T-helper 2 cell treated with Interferon-gamma antibody and Interleukin-4, amounts not matched to agents 5 μg/mL and 100 μg/mL, for 36 hours (primary cell): ENCODE measurements around the gene ATP1A4.

ENCODE experiments used
- DNase-seq: peaks from one replicate; pipeline ENCODE4 v3.0.0; 2021; ENCODE audit warnings: low spot score
- H3K27ac Mint-ChIP-seq: one replicate; pipeline ENCODE4 v1.8.0; 2021; ENCODE audit warnings: mild to moderate bottlenecking, mixed read lengths
- H3K27me3 Mint-ChIP-seq: one replicate; pipeline ENCODE4 v1.8.0; 2021; ENCODE audit warnings: low read depth, mixed read lengths
- H3K36me3 Mint-ChIP-seq: one replicate; pipeline ENCODE4 v1.8.0; 2021; ENCODE audit warnings: low read depth, mixed read lengths
- H3K4me1 Mint-ChIP-seq: one replicate; pipeline ENCODE4 v1.8.0; 2021; ENCODE audit warnings: low read depth, mixed read lengths
- H3K4me3 Mint-ChIP-seq: one replicate; pipeline ENCODE4 v1.8.0; 2022; ENCODE audit warnings: mild to moderate bottlenecking, moderate library complexity, mixed read lengths
- H3K9me3 Mint-ChIP-seq: one replicate; pipeline ENCODE4 v1.8.0; 2021; ENCODE audit warnings: mixed read lengths

The ATP1A4 gene

DNA sequence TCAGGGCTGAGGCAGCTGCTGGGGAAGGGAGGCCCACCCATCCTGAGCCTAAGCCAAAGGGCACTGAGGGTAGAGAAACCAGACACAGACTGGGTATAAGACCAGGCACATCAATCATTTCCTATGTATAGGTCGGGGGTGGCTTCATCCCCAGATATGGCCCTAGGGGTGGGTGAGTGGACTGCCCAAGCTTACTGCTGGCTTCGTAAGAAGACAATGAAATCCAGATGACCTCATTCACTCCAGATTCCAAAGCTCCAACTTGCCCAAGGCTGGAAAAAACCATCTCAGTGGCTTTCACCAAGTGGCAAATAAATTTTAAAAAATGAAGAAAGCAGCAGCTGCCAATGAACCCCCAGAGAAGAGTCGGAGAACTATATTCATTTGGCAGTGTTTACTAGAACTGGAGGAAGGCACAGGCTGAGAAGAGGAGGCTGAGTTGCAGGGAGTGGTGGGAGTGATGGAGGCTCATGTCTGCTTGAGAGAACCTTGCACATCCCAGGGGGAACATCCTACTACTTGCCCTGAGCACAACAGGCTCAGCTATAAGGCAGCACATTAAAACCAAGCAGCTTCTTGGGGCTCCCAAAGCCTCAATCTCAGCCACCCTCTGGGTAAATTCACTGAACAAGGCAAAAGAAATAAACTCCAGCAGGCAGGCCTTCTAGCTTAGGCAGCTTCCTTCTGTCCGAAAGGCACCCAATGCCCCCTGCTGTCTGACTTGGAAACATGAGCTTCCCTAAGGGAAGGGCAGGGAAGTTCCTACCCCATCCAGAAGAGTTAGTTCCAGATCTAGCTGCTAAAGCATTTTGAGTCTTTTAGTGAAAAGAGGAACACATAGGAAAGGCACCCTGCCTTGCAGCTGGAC, 67.9 kb downstream of the ATP1A4 start:
- H3K9me3 Mint-ChIP-seq = no peaks in the 10 kb centered on the region
- no peak for DNase-seq
- peaks cover 43% of the 10 kb centered on the region for H3K36me3 Mint-ChIP-seq
- H3K27ac Mint-ChIP-seq = no peak overlapping the region
- H3K27me3 Mint-ChIP-seq = no peaks in the 10 kb centered on the region
- no peaks in the 10 kb centered on the region for H3K4me1 Mint-ChIP-seq
- no peak overlapping the region for H3K4me3 Mint-ChIP-seq

DNA sequence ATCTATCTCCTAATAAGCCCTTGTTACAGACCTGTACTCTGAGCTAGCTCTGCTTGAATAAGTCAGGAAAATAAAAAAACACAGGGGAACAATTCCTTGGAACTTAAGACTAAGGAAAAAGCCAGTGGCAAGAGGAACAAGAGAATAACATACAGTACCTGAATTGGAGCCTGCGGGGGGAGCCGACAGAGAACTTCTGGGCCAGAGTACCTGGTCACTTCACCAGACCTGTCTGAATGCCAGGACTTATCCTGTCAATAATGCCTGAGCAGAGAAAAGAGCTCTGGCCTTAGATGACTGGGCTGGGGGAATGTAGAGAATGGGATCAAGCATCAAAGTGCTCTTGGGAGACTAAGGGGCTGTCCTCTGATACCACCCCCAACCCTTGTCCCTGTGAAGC, 68.9 kb downstream of the ATP1A4 start:
- H3K4me1 Mint-ChIP-seq = no peaks in the 10 kb centered on the region
- H3K27ac Mint-ChIP-seq = no peak overlapping the region
- H3K27me3 Mint-ChIP-seq = no peaks in the 10 kb centered on the region
- peaks cover 44% of the 10 kb centered on the region for H3K36me3 Mint-ChIP-seq
- no peak for DNase-seq
- no peaks in the 10 kb centered on the region for H3K9me3 Mint-ChIP-seq
- no peak overlapping the region for H3K4me3 Mint-ChIP-seq

DNA sequence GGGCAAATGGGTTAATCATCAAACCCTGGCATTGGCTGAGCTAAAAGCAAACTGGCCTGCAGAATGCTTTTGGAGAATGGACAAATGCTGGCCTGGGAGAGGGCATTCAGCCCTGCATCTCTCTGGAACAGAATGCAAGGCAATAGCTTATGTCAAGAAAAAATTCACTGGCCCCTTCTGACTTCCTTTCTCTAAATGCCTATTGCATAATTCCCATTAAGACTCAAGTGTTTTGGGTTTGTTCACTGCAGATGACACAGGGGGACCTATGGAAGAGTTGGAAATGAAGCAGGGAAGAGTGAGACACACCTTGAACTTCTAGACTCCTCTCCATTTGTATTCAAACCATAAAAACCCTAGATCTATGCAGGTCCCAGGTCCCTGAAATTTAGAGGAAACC, 69.7 kb downstream of the ATP1A4 start:
- peaks cover 40% of the 10 kb centered on the region for H3K36me3 Mint-ChIP-seq
- no peaks in the 10 kb centered on the region for H3K27me3 Mint-ChIP-seq
- DNase-seq = no peak
- H3K27ac Mint-ChIP-seq = no peak overlapping the region
- H3K4me3 Mint-ChIP-seq = no peak overlapping the region
- H3K4me1 Mint-ChIP-seq = no peaks in the 10 kb centered on the region
- no peaks in the 10 kb centered on the region for H3K9me3 Mint-ChIP-seq

DNA sequence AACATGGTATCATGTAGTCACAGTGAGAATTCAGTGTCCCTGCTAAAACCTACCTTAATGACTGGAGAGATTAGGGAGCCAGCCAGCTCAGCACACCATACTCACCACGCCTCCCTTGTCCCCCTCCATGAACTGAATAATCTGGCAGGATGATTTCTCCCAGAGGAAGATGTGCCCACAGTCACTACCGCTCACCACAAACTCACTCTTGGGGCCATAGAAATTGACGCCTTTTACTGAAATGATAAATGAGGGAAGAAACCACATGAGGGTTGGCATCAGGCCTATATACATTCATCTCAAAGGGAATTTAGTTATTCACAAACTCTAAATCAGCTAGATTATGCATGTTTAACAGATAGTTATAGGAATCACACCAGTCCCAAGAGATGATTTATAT, 71.1 kb downstream of the ATP1A4 start:
- no peak overlapping the region for H3K27ac Mint-ChIP-seq
- peaks cover 41% of the 10 kb centered on the region for H3K36me3 Mint-ChIP-seq
- no peak overlapping the region for H3K4me3 Mint-ChIP-seq
- no peaks in the 10 kb centered on the region for H3K9me3 Mint-ChIP-seq
- H3K27me3 Mint-ChIP-seq = no peaks in the 10 kb centered on the region
- H3K4me1 Mint-ChIP-seq = no peaks in the 10 kb centered on the region
- DNase-seq = no peak

DNA sequence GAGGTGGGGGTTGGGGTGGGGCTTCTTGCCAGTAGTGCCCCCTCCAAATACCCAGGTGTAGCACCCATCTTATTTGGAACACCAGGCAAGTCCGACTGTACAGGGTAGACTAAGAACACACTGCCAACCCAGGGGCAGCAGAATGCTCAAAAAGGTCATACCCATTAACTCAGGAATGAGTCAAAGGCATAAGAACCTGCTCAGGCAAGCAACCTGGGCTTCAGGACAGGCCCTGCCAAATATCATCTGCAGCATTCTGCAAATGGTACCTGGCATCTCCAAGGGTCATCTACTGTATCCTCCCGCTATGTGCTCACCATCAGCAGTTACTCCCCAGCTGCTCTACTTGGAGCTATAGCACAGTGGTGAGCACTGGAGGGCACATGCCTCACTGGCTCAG, 73.2 kb downstream of the ATP1A4 start:
- H3K4me3 Mint-ChIP-seq = no peak overlapping the region
- no peaks in the 10 kb centered on the region for H3K9me3 Mint-ChIP-seq
- H3K27me3 Mint-ChIP-seq = no peaks in the 10 kb centered on the region
- no peak for DNase-seq
- H3K36me3 Mint-ChIP-seq = peaks cover 47% of the 10 kb centered on the region
- H3K27ac Mint-ChIP-seq = no peak overlapping the region
- no peaks in the 10 kb centered on the region for H3K4me1 Mint-ChIP-seq

DNA sequence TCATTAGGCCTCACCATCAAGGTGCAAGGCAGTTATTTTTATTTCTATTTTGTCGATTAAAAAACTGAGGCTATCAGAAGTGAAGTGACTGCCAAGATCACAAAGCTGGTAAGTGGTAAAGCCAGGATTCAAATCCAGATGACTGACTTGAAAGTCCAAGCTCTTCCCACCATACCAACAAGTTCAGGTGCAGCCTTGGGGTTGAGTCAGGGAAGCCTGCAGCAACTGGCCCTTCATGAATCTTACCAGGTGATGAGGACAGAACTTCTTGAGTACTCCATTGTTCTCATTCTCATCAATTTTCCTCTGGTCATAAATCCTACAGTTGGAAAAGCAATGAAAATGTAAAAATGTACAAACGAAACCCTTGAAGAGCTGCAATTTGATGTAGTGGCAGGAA, 73.9 kb downstream of the ATP1A4 start:
- H3K9me3 Mint-ChIP-seq = no peaks in the 10 kb centered on the region
- DNase-seq = no peak
- no peak overlapping the region for H3K27ac Mint-ChIP-seq
- H3K36me3 Mint-ChIP-seq = peaks cover 48% of the 10 kb centered on the region
- H3K4me3 Mint-ChIP-seq = no peak overlapping the region
- no peaks in the 10 kb centered on the region for H3K27me3 Mint-ChIP-seq
- no peaks in the 10 kb centered on the region for H3K4me1 Mint-ChIP-seq

DNA sequence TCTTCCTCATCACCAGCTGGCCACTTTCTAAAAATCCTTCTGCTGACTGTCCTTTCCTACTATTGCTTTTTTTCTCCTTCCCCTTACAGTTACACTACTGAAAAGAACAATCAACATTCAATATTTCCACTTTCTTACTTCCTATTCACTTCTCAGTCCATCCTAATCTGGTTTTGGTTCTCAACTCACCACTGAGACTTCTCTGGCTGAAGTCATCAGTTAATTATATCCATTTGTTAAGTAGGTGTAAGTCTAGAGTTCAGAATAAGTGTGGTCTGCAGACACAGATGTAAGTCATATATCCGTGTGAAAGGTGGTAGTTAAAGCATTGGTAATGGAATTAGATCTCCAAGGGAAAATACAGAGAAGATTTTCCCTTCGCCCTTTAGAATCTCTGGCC, 75.2 kb downstream of the ATP1A4 start:
- no peaks in the 10 kb centered on the region for H3K4me1 Mint-ChIP-seq
- no peaks in the 10 kb centered on the region for H3K9me3 Mint-ChIP-seq
- no peaks in the 10 kb centered on the region for H3K27me3 Mint-ChIP-seq
- H3K27ac Mint-ChIP-seq = no peak overlapping the region
- peaks cover 48% of the 10 kb centered on the region for H3K36me3 Mint-ChIP-seq
- DNase-seq = no peak
- H3K4me3 Mint-ChIP-seq = no peak overlapping the region

DNA sequence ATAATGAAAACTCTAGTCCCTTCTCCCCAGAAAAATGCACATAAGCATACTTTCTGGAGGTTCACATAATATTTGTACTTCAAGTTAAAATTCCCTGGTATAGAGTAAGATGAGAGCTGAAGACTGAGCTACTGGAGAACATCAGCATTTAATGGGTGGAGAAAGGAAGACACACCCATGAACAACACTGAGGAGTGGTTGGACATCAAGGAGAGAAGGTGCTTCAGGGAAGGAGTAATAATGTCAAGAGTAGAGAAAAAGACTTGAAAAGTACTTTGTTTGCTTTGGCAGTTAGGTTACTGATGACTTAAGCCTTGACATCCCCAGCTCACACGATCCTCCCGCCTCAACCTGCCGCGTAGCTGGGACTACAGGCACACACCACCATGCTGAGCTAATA, 75.6 kb downstream of the ATP1A4 start:
- Mint-ChIP-seq H3K4me1 (no peaks in the 10 kb centered on the region), H3K9me3 (no peaks in the 10 kb centered on the region), H3K4me3 (no peak overlapping the region), H3K27ac (no peak overlapping the region), H3K36me3 (peaks cover 48% of the 10 kb centered on the region), H3K27me3 (no peaks in the 10 kb centered on the region)
- no peak for DNase-seq

DNA sequence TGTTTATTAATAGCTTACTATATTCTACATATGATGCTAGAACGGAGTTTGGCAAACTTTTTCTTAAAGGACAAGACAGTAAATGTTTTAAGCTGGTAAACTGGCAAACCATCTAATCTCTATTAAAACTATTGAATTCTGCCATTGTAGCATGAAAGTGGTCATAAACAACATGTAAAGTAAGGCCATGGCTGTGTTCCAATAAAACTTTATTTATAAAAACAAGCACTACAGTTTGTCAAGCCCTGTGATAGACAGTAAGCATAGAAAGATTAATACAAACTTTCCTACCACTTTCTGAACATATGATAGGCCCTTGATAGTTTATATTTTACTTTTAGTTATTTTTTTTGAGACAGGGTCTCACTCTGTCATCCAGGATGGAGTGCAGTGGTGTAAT, 76.2 kb downstream of the ATP1A4 start:
- Mint-ChIP-seq H3K9me3 (no peaks in the 10 kb centered on the region), H3K27me3 (no peaks in the 10 kb centered on the region), H3K27ac (no peak overlapping the region), H3K4me1 (no peaks in the 10 kb centered on the region), H3K4me3 (no peak overlapping the region), H3K36me3 (peaks cover 42% of the 10 kb centered on the region)
- DNase-seq = no peak

DNA sequence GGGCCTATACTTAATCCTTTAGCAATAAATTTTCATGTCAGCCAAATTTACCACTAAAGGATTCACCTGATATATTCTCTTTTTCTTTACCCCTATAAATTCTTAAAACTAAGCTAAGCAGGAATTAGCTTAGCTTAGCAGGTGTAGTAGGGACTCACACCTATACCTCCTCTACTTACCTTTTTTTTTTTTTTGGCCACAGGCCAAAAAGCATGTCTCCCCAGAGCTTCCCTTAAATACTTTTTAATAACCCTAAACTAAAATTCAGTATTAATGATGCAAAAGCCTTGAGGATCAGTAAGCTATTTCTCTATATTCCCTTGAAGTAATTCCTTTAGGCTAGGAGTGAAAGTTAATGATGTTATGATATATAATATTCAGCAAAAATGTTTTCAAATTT, 77.0 kb downstream of the ATP1A4 start:
- Mint-ChIP-seq H3K27ac (no peak overlapping the region), H3K4me1 (no peaks in the 10 kb centered on the region), H3K4me3 (no peak overlapping the region), H3K36me3 (peaks cover 43% of the 10 kb centered on the region), H3K9me3 (no peaks in the 10 kb centered on the region), H3K27me3 (no peaks in the 10 kb centered on the region)
- no peak for DNase-seq

DNA sequence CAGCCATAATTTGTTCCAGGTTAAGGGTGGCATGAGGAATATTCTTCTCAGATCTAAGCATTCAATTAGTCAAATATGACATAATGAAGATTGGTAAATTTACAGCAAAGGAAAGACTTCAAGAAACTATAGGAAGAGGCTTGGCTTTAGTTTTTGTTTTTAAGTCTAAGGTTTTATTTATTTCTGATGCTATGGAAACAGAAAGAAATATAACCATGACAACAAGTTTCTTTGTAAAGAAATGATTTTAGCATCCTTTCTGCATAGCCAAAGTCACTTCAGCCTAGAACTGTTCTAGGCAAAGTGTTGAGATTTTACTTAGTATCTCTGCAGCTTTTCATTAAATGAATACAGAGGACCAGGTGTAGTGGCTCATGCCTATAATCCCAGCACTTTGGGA, 81.5 kb downstream of the ATP1A4 start:
- peaks cover 46% of the 10 kb centered on the region for H3K36me3 Mint-ChIP-seq
- H3K9me3 Mint-ChIP-seq = no peaks in the 10 kb centered on the region
- no peak for DNase-seq
- H3K4me3 Mint-ChIP-seq = no peak overlapping the region
- H3K27ac Mint-ChIP-seq = no peak overlapping the region
- no peaks in the 10 kb centered on the region for H3K27me3 Mint-ChIP-seq
- peaks cover 6% of the 10 kb centered on the region for H3K4me1 Mint-ChIP-seq
